SK-N-MC (cell line): ENCODE data around the gene PDZRN4.
"Not testable (repeated sequence)": the region's sequence is repeated elsewhere in the genome, so short reads cannot be mapped to it uniquely, and the experiment has no call there.

Experiments used
- DNase-seq: peaks from one replicate; pipeline ENCODE4 v3.0.0-alpha.2; 2011; ENCODE audit warnings: low read depth, low spot score
- H3K27ac ChIP-seq: fragments of 200-600 bp; sonication (generic); 2 replicates; pipeline ENCODE4 v1.5.1; 2016; ENCODE audit warnings: mixed run types
- H3K36me3 ChIP-seq: fragments of 200-600 bp; sonication (generic); 2 replicates; pipeline ENCODE4 v1.6.1; 2017; ENCODE audit warnings: antibody characterized with exemption, low read length, mixed read lengths; ENCODE audit not compliant: insufficient read depth
- H3K4me3 ChIP-seq: fragments of 200-600 bp; sonication (generic); 2 replicates; pipeline ENCODE4 v1.5.1; 2016
- H3K9ac ChIP-seq: fragments of 200-600 bp; sonication (generic); 2 replicates; pipeline ENCODE4 v1.8.0; 2017; ENCODE audit warnings: mixed run types, mixed read lengths; ENCODE audit not compliant: insufficient read length
- H3K9me3 ChIP-seq: fragments of 200-600 bp; sonication (generic); 2 replicates; pipeline ENCODE4 v1.6.1; 2017; ENCODE audit warnings: low read depth, mild to moderate bottlenecking, antibody characterized with exemption, low read length, moderate library complexity, mixed read lengths
- EZH2 ChIP-seq: fragments of 200-600 bp; sonication (generic); IDR thresholded peaks from one replicate; pipeline ENCODE4 v1.6.1; 2017; ENCODE audit warnings: antibody characterized with exemption
- FOXP2 ChIP-seq: optimal IDR thresholded peaks from 2 replicates; pipeline ENCODE3; 2011; ENCODE audit warnings: mild to moderate bottlenecking, moderate library complexity; ENCODE audit not compliant: insufficient read depth; ENCODE audit errors: extremely low read length, control extremely low read depth
- POLR2AphosphoS5 ChIP-seq: IDR thresholded peaks from 2 replicates; pipeline ENCODE4 v1.6.1; 2012; ENCODE audit warnings: mild to moderate bottlenecking, low read depth, low read length, borderline replicate concordance

The PDZRN4 gene

GRCh38 chr12:41254004-41254914 lies 66.1 kb downstream of the PDZRN4 start:
- Histone ChIP-seq H3K36me3 (no peaks in the 10 kb centered on the region), H3K9ac (no peak overlapping the region), H3K4me3 (no peak overlapping the region), H3K27ac (peak overlapping the region; percentile 60; the same call in 1 of the 2 replicates), H3K9me3 (no peaks in the 10 kb centered on the region; the same call in 1 of the 2 replicates)
- DNase-seq: no peak
- TF ChIP-seq FOXP2: no peak
- no peak for TF ChIP-seq EZH2
- TF ChIP-seq POLR2AphosphoS5: no peak

DNA sequence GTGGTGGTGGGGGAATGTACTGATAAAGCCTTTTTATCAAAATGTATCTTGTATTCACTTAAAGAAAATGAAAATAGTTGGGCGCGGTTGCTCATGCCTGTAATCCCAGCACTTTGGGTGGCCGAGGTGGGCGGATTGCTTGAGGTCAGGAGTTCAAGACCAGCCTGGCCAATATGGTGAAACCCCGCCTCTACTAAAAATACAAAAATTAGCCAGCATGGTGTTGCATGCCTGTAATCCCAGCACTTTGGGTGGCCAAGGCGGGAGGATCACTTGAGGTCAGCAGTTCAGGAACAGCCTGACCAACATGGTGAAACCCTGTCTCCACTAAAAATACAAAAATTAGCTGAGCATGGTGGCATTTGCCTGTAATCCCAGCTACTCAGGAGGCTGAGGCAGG lies 75.1 kb downstream of the PDZRN4 start:
- not testable (repeated sequence) for H3K27ac ChIP-seq, H3K9ac ChIP-seq, H3K9me3 ChIP-seq, DNase-seq, H3K36me3 ChIP-seq, H3K4me3 ChIP-seq

GRCh38 chr12:41264281-41264680 lies 76.2 kb downstream of the PDZRN4 start:
- TF ChIP-seq POLR2AphosphoS5 (no peak), EZH2 (no peak), FOXP2 (no peak)
- H3K27ac ChIP-seq: no peak overlapping the region
- H3K9ac ChIP-seq: no peak overlapping the region
- no peak for DNase-seq
- no peak overlapping the region for H3K4me3 ChIP-seq
- no peaks in the 10 kb centered on the region for H3K36me3 ChIP-seq
- no peaks in the 10 kb centered on the region for H3K9me3 ChIP-seq

DNA sequence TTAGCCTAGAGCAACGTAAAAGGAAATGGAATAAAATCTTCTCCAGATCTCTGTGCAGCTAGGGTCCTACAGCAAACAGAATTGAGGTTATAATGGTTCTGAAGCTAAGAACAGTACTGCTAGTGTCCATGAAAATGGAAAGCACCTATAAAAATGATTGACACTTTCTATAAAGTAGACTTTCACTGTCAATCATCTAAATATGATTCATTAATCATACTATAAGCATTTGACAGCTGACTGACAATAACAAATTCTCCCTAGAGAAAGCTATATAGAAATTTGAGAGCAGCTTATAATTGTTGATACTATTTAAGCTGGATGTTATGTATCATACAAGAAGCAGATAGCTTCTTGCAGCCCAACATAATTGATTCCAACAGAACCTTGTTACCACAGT lies 80.9 kb downstream of the PDZRN4 start:
- H3K9me3 ChIP-seq: no peaks in the 10 kb centered on the region
- H3K36me3 ChIP-seq: no peaks in the 10 kb centered on the region
- no peak overlapping the region for H3K9ac ChIP-seq
- H3K4me3 ChIP-seq: no peak overlapping the region
- no peak overlapping the region for H3K27ac ChIP-seq
- TF ChIP-seq FOXP2: no peak
- TF ChIP-seq EZH2: no peak
- DNase-seq: no peak

GRCh38 chr12:41271489-41271888 lies 83.4 kb downstream of the PDZRN4 start:
- H3K9ac ChIP-seq: no peak overlapping the region
- H3K36me3 ChIP-seq: no peaks in the 10 kb centered on the region
- peak overlapping the region; percentile 40; the same call in 1 of the 2 replicates for H3K27ac ChIP-seq
- no peak overlapping the region for H3K4me3 ChIP-seq
- no peak for DNase-seq
- TF ChIP-seq EZH2 (no peak), POLR2AphosphoS5 (no peak), FOXP2 (no peak)
- no peaks in the 10 kb centered on the region for H3K9me3 ChIP-seq

DNA sequence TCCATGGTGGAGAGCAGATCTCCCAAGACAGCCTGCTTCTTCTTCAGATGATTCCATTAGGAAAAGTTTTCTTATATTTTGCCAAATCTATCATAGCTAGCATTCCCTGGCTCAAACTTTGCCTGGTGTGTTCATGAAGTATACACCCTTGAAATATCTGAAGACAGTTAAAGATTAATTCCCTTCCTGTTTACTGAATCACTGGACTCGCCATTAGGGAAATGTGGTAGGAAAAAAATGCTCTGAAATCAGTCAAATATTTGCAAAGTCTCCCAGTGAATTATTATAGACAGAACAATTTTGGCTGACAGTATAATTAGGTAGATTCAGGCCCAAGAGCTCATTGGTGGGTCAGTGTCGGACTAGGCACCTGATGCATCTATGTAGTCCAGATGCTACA lies 86.5 kb downstream of the PDZRN4 start:
- TF ChIP-seq POLR2AphosphoS5: no peak
- no peak for TF ChIP-seq FOXP2
- TF ChIP-seq EZH2: no peak
- Histone ChIP-seq H3K4me3 (no peak overlapping the region), H3K9me3 (no peaks in the 10 kb centered on the region), H3K36me3 (no peaks in the 10 kb centered on the region), H3K27ac (peak overlapping the region; percentile 55), H3K9ac (no peak overlapping the region)
- DNase-seq: no peak

DNA sequence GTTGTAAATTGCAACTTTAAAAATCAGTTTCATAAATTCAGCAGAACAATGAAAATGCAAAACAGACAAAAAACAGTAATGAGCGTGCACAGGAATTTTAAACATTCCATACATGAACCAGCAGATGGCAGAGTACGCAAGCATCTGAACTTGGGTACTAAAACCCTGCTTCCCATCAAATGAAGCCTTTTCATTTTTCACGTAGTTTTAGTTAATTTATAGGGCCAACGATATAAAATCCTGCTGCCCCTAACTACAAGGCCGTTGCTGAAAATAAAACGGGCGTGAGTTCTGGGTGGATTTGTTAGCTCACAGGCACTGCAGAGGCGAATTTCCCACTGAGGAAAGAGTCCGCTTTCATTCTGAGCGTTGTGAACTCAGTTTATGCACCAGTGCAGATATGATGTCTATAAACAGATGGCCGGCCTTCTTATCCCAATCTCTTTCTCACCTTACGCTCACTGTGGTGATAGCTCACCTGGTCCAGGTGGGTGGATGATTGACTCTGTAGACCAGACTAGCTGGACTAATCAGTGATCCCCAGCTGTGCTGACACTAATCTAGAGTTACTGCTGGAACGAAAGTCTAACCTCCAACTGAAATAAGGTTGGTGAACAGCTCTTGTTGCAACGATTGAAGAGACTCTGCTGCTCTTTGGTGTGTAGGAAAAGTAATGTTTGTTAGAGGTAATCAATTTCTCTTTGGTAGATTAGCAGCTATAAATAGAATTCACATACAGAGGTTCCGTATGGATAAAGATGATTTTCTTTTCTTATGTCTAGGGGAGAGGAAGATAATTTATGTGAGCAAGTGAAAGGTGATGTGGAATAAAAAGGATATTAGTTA lies 89.2 kb downstream of the PDZRN4 start:
- H3K9me3 ChIP-seq: no peaks in the 10 kb centered on the region
- TF ChIP-seq POLR2AphosphoS5 (no peak), EZH2 (no peak), FOXP2 (no peak)
- H3K4me3 ChIP-seq: 0 out of 2 replicates have a peak overlapping the region, but pooled peaks have one; percentile 30
- no peak overlapping the region for H3K9ac ChIP-seq
- no peak overlapping the region for H3K27ac ChIP-seq
- peak; percentile 66 for DNase-seq
- no peaks in the 10 kb centered on the region for H3K36me3 ChIP-seq

DNA sequence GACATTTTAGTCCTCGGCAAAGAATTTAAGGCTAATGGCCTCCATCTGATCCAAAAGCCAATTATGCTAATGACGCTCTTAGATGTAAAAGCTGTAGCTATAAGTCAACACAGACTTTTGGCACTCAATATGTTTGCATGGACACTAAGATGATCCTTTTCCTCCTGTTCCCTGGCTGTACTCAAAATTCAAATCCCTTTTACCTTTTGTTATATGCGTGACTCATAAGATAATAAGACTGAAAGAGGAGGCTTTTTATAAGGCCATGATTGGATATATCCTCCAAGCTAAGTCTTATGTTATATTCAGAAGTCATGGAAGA lies 89.8 kb downstream of the PDZRN4 start:
- Histone ChIP-seq H3K36me3 (no peaks in the 10 kb centered on the region), H3K27ac (no peak overlapping the region), H3K9ac (peak overlapping the region; percentile 14), H3K4me3 (no peak overlapping the region), H3K9me3 (no peaks in the 10 kb centered on the region)
- TF ChIP-seq FOXP2 (no peak), POLR2AphosphoS5 (no peak), EZH2 (no peak)
- no peak for DNase-seq

GRCh38 chr12:41280341-41281095 lies 92.4 kb downstream of the PDZRN4 start:
- not testable (repeated sequence) for H3K36me3 ChIP-seq, DNase-seq, H3K4me3 ChIP-seq, H3K9me3 ChIP-seq, H3K9ac ChIP-seq, H3K27ac ChIP-seq

DNA sequence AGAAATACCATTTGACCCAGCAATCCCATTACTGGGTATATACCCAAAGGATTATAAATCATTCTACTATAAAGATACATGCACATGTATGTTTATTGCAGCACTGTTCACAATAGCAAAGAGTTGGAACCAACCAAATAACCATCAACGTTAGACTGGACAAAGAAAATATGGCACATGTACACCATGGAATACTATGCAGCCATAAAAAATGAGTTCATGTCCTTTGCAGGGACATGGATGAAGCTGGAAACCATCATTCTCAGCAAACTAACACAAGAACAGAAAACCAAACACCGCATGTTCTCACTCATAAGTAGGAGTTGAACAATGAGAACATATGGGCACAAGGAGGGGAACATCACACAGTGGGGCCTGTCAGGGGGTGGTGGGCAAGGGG lies 97.3 kb downstream of the PDZRN4 start:
- not testable (repeated sequence) for H3K9ac ChIP-seq, H3K36me3 ChIP-seq, H3K9me3 ChIP-seq

More for the DNA sequence above, 97.3 kb downstream of the PDZRN4 start:
- H3K4me3 ChIP-seq, DNase-seq, H3K27ac ChIP-seq: not testable (repeated sequence)
